ENCODE results near the gene SH3PXD2A.

The SH3PXD2A gene

DNA sequence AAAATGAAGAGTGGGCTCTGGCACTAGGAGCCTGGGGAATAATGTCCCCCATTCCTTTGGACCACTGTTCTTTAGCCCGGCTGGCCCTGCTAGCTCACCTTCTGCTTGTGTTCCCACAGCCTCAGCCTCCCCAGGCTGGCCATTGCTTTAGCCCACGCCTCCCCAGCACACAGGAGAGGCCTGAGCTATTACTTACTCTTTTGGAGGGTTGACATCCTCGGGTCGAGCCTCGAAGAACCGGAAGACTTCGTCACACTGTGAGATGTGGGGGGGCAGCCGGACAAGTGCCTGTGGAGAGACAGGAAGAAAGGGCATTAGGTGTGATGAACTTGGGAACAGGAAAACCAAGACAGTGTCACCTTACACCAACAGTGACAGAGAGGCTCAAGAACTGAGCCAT lies 131.3 kb downstream of the SH3PXD2A start:
- no peak for DNase-seq (ENCODE audit: low read depth in 2 of 2)

DNA sequence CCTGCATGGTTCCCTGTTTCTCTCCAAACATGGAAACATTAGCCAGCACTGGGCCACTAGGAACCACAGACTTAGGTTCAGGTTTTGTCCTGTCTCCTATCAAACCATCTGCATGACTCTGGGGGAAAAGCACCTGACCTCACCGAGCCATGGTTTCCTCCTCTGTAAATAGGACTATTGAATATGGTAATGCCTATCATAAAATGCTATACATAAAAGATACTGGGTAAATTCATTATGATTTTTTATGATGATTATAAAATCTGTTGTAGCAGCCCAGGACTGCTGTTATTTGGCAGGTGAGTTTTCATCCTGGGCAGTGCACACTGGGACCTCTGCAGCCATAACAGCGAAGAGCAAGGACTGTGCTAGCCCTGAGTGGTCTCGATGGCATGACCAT lies 131.8 kb downstream of the SH3PXD2A start:
- no peak for DNase-seq (ENCODE audit: low read depth in 2 of 2)

DNA sequence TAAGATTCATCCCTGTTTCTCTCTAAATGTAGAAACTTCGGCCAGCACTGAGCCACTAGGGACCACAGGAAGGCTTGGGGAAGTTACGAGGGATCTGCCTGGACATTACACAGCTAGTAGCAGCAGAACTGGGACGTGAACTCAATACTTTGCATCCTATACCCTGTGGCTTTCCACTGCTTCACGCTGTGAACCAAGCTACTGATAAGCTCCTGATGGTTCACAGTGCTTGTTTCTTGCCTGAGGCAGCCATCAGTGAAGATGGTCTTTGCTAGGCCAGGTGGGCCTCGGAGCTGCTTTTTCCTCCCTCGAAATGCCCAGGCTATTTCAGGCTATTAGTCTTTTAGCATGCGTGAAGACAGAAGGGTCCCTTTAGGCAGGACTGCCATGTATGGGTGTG lies 132.7 kb downstream of the SH3PXD2A start:
- no peak for DNase-seq (ENCODE audit: low read depth in 2 of 2)

DNA sequence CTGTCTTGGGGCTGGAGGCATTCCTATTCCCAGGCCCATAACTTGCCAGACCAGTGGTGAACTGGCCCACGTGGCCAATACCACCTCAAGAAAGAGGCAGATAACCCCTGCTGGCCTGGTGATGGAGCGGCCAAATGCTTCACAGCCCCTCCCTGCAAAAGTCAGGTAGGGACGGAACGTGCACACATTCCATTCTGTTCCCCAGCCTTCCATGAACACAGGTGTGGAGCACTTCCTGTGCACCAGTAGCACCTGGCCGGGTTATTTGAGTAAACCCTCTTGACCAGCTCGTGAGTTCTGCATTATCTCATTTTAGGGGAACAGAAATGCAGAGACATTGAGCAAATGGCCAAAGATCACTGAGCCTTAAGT lies 134.4 kb downstream of the SH3PXD2A start:
- DNase-seq (ENCODE audit: low read depth in 2 of 2): no peak

DNA sequence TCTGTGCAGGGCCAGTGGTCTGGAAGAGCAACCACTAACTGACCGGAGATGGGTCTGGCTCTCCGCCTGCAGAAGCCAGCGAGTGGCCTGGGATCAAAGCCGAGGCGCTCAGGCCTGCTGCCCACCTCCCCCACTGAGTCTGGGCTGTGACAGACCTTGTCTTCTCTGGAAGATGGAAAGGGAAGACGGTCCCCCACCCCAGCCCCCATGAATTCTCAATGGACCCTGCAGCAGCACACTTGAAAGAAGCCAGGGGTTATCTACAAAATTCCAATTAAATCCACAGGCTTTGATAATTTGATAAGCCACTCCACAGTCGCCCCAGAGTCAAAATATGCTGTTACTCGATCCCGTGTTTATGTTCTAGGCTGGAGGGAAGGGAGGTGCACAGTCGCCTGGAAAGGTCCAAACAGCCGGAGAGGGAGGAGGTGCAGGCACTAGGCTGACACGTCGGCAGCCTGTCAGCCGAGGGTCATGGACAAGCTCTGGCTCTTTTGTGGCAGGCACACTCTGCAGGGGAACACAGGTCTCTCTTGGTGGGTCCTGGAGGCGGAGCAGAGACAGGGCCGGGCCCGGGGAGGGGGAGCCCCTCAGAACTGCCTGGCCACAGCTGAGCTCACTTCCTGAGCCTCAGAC lies 134.9 kb downstream of the SH3PXD2A start:
- DNase-seq (ENCODE audit: low read depth in 2 of 2): no peak

DNA sequence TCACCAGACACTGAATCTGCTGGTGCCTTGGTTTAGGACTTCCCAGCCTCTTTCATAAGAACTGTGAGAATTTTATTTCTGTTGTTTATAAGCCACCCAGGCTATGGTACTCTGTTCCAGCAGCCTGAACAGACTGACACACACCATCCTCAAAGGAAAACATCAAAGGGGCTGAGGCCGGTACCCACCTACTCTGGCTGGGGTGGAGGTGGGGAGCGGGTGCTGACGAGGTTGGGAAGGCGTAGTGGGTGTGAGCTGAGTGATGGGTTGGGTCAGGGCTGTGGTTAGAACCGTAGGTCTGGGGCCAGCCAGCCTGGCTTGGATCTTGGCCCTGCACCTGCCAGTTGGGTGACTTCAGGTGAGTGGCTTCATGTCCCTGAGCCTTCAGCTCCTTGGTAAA lies 136.3 kb downstream of the SH3PXD2A start:
- no peak for DNase-seq (ENCODE audit: low read depth in 2 of 2)

DNA sequence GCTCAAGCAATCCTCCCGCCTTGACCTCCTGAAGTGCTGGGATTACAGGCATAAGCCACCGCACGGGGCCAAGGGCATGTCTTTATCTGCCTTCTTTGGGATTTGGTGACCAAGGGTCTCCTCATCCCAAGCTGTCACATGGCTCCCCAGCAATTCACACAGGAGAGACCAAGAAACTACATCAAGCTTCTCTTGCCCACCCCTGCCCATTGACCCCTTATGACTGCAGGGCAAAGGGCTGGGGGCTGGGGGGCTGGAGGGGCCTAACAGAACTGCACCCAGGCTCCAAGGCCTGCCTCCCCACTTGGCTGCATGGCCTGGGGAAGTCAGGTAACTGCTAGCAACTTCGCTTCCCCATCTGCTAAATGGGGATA lies 137.1 kb downstream of the SH3PXD2A start:
- no peak for DNase-seq (ENCODE audit: low read depth in 2 of 2)

DNA sequence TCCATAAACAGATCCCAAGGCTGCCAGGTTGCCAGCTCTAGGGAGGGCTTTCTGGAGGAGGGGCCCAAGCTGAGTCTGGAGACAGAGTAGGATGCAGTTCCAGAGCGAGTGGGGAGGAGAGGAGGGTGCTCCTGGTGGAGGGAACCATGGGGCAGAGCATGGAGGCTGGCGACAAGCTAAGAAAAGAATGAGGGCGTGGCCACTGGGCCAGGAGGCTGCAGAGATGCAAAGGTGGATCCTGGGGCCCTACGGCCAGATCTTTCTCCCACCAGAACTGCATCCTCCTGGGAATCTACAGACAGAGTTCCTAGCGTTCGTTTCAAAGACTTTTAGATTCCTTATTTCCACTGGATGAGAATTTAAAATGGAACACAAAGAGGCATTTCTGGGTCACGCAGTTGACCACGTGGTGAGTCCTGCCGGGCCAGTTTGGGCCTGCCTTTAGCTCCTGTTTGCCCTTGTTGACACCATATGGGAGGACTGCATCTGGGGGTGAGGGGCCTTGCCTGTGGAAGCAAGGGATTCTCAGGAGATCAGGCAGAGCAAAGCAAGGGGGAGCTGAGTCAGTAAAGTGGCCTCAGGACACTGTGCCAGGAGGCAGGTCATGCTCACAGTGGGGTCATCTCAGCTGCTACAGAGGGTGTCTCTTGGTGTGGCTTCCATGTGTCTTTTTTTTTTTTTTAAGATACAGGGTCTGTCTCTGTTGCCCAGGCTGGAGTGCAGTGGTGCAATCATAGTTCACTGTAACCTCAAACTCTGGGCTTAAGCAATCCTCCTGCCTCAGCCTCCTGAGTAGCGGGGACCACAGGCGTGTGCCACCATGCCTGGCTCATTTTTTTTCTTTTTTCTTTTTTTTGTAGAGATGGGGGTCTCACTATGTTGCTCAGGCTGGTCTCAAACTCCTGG lies 137.8 kb downstream of the SH3PXD2A start:
- DNase-seq (ENCODE audit: low read depth in 2 of 2): no peak

DNA sequence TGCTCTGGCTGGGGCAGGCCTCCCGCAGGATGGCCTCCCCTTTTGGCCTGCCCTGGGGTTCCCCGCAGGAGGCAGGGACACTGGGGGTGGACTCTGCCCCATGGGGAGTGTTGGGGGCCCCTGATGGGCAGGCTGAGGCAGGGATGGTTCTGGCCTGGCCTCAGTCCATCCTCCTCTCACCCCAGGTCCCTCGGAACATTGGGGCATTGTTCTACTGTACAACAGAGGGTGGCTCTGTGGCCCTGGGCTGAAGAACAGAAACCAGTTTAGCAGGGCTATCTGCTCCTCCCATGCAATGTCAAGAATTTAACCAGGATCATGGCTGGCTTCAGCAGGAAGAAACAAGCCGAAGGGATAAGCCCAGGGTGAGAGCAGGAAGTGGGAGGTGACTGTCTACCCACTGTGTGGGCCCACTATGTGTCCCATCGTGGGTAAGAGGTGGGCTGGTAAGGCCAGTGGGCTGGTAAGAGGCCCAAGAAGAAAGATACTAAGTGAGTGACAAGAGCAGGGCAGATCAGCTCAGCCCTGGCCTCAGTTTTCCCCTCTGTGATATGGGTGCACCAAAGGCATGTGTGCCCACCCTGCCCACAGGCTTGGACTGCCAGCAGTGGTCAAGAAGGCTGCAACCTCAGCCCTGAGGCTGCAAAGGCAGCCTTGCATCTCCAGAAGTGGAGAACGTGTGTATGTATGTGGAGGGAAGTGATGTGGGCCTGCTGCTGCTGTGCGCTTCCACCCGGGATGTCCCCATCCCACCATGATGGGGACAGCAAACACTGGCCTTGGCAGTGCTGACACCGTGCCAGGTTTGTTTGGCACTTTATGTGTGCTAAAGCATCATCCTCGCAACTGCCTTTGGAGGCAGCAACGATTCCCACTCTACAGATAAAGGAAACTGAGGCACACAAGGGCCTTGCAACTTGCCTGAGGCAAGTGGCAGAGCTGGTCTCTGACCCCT lies 138.9 kb downstream of the SH3PXD2A start:
- no peak for DNase-seq (ENCODE audit: low read depth in 2 of 2)

DNA sequence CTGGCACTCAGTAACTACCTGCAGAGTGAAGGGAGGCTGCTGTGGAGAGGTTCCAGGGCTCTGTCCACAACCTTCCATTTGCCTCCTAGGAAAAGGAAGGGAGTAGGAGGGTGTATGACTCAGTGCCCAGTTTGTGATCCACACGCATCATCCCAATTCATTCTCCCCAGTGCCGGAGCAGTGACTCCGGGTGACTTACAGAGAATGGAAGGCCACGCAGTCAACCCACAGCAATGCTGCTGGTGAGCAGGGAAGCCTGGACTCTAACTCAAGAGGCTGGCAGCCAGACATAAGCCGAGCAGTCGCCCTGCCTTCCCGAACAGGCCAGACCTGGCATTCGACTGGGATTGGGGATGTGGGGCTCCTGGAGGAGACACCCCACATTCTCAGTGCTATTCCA lies 139.9 kb downstream of the SH3PXD2A start:
- no peak for DNase-seq (ENCODE audit: low read depth in 2 of 2)

DNA sequence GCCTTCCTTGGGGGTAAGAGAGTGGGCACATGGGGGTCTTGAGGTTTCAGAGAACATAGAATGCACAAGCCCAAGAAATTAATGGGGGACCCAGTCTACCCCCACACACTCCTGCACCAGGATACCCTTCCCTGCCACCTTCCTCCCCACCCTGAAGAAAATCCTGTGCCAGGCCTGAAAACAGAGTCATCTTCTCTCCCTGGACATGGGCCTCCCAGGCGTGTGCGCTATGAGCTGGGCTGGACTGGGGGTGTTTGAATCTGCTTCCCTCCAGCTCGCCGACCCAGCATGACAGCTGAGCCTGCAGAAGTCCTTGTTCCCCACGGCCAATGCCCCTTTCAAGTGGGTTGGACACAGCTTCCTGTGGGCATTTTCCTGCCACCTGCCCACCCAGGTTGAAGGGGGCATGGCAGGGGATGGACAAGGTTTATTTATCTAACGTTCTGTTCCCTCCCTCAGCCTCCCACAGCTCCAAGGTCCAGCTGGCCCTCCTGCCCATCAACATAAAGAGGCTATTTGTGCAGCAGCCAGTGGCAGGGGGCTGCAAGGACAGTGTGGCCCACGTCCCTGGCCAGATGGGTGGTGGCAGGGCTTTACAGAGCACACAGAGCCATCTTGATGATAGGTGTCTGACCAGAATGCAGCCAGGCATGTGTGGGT lies 141.0 kb downstream of the SH3PXD2A start:
- DNase-seq (ENCODE audit: low read depth in 2 of 2): no peak

DNA sequence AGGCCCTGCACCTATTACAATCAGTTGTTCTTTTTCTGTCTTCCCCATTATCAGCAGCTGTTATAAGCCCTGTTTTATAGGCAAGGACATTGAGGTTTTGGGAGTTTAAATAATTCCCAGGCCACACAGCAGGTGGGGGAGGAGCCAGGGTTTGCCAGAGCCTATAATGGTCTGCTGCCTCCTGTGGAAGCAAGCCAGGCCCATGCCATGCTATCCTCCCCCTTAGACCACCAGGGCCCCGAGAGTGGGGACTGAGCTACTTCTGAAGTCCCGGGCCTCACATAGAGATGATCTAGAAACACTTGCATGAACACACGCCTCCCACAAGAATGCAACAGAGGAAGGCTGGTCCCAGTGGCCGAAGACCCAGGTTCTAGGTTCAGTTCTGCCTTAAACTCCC lies 141.7 kb downstream of the SH3PXD2A start:
- no peak for DNase-seq (ENCODE audit: low read depth in 2 of 2)

DNA sequence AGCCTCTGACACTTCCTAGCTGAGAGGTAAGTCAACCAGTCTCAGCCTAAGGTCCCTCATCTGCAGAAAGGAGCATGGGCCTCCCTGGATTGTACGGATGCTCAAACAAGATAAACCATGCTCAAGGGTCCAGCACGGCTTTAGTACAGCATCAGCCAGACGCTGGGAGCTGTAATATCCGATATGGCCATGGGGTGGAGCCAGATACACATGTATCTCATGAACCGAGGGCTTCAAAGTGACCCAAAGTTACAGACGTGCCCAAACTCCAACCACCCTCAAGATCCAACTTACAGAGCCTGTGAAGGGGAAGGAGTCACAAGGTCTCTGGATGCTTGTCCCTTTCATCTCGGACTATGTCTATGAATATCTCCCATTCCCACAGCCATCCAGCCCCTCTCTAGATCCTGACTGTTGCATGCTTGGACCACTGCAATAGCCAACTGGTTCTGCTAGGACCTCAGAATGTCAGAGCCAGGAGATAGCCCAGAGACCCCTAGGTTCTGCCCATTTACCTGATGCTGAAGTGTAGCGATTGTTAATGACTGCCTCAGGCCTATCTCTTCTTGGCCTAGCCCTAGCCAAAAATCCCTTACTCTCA lies 142.4 kb downstream of the SH3PXD2A start:
- peak; percentile 48 to 70 for DNase-seq (ENCODE audit: low read depth in 2 of 2)

DNA sequence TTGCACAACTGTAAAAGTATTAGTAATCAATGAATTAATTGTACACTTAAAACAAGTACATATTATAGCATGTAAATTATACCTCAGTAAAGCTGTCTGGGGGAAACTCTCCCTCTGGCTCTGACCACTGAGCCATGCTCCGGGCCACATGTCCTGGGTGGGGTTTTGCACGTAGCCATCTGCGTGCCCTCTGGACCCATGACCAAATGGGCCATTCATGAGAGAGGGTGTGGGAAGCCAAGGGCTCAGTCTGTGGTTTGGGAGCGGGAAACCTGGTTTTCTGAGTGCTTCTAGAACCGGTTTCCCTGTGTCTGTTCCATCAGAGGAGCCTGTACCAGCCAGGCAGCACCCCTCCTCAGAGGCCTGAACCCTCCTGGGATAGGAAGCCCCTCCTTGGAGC lies 143.2 kb downstream of the SH3PXD2A start:
- DNase-seq (ENCODE audit: low read depth in 2 of 2): no peak

DNA sequence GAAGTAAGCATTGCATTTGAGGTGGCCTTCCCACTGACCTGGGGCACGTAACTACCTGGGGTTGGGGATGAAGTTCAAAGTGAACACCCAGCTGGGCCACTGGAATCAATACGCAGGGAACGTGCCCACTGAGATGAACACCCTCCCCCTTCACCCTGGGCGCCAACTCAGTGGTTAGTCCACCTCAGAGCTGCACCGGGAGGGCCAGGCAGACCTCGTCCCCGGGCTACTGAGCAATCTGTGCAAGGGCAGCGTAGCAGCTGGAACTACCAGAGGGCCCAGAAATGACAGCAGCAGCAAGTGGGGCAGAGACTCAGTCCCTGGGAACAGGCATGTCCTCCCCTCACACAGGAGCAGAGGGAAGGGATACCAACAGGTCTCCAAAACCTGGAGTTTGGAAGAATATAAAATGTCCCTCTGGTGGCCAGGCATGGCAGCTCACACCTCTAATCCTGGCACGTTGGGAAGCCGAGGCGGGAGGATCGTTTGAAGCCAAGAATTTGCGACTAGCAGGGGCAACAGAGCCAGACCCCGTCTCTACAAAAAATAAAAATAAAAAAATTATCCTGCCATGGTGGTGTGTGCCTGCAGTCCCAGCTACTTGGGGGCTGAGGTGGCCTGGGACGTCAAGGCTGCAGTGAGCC lies 143.9 kb downstream of the SH3PXD2A start:
- DNase-seq (ENCODE audit: low read depth in 2 of 2): no peak

DNA sequence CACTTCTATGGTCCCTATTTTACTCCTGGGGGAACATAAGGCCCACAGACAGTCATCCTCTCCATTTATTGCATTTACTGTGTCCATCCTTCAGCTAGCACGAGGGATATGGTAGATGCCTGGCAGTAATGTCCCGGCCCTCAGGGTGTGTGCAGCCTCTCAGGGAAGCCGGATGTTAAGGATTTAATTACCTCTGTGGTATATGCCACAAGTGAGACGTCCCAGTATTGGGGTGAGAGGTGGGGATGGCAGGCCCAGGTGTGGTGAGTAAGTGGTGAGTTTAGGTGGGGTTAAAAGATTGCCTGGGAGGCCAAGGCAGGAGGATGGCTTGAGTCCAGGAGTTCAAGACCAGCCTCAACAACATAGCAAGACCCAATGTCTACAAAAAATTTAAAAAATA lies 144.9 kb downstream of the SH3PXD2A start:
- no peak for DNase-seq (ENCODE audit: low read depth in 2 of 2)

DNA sequence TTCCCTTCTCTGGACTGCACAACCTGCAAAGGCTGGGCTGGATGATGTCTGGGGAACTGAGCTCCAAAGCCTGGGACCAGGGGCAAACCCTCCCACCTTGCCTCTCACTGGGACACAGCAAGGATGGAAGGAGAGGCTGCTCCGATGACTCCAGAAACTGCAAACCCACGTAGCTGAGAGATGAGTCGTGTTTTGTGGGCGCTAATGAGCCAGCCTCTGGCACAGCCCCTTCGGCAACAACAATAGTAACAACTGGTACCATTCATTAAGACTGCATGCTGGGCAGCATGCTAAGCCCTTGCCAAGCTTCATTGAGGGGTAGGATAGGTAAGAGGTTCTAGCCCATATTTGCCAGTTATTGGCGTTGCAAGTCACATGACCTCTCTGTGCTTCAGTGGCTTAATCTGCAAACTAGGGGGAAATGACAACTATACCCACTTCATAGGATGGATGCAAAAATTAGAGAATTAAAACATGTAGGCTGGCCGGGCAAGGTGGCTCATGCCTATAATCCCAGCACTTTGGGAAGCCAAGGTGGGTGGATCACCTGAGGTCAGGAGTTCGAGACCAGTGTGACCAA lies 145.9 kb downstream of the SH3PXD2A start:
- no peak for DNase-seq (ENCODE audit: low read depth in 2 of 2)

DNA sequence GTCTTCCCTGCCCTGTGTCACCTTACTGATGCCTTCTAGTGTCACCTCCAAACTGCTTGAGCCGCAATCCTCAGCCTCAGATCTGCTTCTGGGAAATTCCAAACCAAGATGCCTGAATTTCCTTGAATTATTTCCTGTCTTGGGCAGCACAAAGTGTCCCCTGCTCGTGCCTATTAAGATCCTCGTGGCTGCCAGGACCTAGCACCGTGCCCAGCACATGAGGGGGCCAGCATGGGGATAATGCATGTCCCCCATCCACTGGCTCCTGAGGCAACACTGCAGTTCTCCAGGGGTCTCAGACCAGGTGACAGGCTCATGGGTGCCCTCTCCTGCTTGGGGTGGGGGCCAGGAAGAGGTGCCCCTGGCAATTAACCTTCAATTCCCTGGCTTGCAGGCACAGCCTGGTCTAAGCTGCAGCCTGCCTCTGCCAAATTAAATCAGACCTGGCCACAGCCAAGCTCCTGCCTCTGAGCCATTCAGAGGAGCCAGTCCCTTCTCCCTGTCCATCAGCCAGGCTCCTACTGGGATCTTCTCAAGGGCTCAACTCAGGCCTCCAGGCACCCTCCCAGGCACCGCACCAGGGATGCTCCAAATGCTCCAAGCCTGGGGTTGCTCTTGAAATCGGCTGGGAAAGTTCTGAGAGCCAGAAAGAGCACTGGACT lies 146.6 kb downstream of the SH3PXD2A start:
- no peak for DNase-seq (ENCODE audit: low read depth in 2 of 2)

DNA sequence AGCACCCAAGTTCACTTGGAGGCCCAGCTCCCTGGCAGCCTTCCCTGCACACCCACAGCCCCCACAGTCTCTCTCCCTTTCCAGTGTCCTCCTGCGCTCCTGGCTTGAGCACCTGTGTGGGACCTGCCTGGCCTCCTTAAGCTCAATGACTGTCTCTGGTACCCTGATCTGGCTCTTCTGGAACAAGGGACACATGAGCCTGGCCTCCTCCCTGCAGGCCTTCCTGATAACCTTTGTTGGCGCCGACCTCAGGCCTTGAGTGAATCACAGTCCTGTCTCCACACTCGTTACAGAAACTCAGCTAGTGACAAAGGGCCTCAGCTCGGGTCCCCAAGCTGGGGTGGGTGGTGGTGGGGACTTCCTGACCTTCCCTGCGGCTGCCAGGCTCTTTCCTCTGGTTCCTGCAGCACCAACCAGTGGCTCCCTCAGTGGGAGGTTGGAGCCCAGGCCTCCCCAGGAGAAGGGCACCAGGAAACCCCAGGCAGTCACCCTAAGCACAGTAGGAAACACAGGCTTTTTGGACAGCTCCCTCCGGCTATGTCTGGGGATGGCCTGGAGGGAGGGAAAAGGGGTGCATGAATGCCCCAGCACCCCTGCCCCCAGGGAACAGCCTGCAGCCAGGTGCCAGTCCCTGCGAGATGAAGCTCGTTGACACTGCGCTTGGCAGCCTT lies 147.3 kb downstream of the SH3PXD2A start:
- DNase-seq (ENCODE audit: low read depth in 2 of 2): no peak
